GM19397 (cell line): ENCODE data around the gene ATXN3.

ENCODE experiments used
- ATAC-seq: cut with Tn5 transposase; IDR thresholded peaks from one replicate; pipeline ENCODE4 v1.9.1; 2021; ENCODE audit warnings: mild to moderate bottlenecking, moderate library complexity; ENCODE audit not compliant: unreplicated experiment

The ATXN3 gene

GRCh38 chr14:92106143-92106926, at the start of gene ATXN3:
Gene ATXN3, minus strand, starts transcription at chr14:92106582. Its CDS starts 30 bp downstream, at chr14:92106552.
- peak; percentile 91 for ATAC-seq

- no peak for ATAC-seq
Observed at GRCh38 chr14:92154283-92154942, 48.0 kb upstream of the ATXN3 start.

DNA sequence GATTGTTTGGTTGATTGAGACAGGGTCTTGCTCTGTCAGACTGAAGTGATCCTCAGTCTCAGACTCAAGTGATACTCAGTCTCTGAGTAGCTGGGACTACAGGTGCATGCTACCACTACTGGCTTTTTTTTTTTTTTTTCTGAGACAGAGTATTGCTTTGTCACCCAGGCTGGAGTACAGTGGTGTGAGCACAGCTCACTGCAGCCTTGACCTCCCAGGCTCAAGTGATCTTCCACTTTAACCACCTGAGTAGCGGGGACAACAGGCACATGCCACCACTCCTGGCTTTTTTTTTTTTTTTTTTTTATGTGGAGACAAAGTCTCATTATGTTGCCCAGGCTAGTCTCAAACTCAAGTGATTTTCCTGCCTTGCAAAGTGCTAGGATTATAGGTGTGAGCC, 47.2 kb upstream of the ATXN3 start:
- ATAC-seq: no peak

- no peak for ATAC-seq
Observed at GRCh38 chr14:92144708-92145107, 38.3 kb upstream of the ATXN3 start.

GRCh38 chr14:92143962-92144361, 37.6 kb upstream of the ATXN3 start:
- no peak for ATAC-seq

- ATAC-seq: no peak
Observed at GRCh38 chr14:92143309-92143708, 36.9 kb upstream of the ATXN3 start.

DNA sequence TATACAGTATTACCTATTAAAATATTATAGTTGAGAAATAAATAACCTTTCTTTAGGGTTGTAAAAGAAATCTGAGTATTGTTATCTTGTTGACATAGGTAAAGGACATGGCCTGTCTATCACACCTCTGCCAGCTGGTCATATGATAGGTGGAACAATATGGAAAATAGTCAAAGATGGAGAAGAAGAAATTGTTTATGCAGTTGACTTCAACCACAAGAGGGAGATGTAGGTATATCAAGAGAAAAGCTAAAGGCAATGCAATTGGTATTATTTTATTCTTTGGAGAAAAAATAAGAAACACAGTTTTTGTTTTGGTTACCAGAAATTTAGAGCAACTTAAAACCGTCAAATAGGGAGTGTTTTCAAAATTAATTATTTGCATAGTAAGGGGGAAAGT, 28.9 kb upstream of the ATXN3 start:
- ATAC-seq: no peak

GRCh38 chr14:92134456-92134855, 28.1 kb upstream of the ATXN3 start:
- no peak for ATAC-seq

DNA sequence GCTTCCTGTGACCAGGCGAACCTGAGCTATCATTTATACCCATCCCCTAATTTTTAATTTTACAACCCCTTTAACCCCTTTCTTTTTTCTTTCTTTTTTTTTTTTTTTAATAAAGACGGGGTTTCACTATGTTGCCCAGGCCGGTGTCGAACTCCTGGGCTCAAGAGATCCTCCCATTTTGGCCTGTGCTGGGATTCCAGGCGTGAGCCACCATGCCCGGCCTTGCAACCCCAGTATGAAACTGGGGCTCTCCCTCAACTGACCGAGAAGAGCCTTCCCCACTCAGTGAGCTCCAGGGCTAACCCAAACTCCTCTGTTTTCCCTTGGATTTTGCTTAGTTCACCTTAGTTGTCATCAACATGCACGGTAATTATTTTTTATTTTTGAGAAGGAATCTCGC, 16.4 kb upstream of the ATXN3 start:
- ATAC-seq: no peak

DNA sequence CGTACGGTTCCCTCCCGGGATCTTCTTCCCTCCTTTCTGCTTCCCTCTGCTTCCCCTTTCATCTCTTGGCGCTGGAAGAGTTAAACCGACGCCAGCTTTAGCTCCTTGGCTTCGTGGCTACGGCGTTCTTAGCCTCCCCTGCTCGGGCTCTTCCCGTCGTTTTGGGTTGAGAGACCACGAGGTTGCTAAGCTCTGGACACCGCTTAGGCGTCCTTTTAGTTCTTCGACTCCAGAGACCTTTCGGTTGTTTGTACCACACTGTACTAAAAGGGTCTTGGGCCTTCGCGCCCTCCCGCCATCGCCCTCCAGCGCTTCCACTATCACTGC, 15.9 kb upstream of the ATXN3 start:
- ATAC-seq: peak; percentile 7

- ATAC-seq: peak; percentile 89
Observed at GRCh38 chr14:92121670-92122350, 15.4 kb upstream of the ATXN3 start, which contains the start of the genes CPSF2 and NDUFB1. Gene CPSF2, plus strand, starts transcription at chr14:92121969. Its CDS starts 9,016 bp downstream, at chr14:92130985. Gene NDUFB1, minus strand, starts transcription at chr14:92121706. Its CDS starts 4,069 bp downstream, at chr14:92117637.

DNA sequence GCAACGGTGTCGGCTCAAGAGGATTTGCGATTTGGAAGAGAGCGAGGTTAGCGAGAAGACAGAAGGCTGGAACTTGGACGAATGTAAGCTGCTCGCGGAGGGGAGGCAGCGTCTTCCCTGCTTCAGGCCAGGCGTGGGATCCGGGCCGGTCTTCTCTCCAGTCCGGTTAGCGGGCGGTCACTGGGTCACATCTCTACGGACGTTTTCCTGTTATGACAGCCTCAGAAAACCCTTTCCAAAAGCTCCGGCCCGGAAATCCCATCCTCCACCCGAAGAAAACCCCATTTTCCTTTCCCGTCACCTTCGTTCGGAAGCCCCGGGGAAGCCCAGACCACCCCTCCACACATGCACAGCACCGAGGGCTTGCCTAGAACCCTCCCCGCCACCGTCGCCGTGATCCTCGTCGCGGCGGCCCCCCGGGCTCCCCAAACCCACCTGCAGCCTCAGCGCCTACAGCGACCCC, 14.9 kb upstream of the ATXN3 start:
- no peak for ATAC-seq

GRCh38 chr14:92109490-92109889, 3.1 kb upstream of the ATXN3 start:
- ATAC-seq: no peak

- ATAC-seq: no peak
Observed at GRCh38 chr14:92108345-92109254, 2.2 kb upstream of the ATXN3 start.

DNA sequence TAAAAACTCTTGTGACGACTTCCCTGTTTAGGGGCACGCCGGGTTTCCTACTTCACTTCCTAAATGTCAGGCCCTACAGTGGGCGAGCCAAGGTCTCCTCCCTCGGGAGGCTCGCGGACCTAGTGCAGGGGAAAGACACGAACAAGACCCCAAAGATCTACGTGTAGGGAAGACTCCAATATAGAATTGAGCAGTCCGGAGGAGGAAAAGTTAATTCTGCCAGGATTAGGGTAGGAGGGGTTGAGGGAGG, 564 bp downstream of the ATXN3 start:
- peak; percentile 9 for ATAC-seq

DNA sequence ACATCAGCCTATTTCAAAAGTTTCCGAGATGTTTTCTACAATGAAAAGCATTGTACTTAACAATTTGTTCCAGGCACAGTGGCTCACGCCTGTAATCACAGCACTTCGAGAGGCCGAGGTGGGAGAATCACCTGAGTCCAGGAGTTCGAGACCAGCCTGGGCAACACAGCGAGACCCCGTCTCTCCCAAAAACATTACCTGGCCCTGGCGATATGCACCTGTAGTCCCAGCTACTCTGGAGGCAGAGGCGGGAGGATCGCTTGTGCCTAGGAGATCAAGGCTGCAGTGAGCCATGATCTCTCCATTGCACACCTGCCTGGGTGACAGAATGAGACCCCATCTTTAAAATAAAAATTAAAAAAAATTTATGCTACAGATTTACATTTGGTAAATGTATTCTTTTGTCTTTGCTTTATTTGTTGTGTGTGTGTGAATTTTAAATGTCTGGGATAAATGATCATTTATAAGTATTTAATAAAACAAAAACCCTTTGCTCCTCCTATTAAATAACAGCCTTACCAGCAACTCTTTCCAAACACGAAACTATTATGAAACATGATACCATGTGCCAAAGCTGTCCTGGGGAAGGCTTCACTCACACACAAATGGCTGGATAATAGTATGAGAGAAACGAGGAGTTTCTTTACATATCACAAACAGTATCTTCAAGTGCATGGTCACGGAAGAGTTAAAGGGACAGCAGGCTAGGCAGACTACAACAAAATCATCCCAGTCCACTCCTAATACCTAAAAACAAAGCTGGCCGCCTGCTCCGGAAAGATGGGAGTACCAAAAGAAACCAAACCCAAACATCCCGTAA, 1.1 kb downstream of the ATXN3 start:
- ATAC-seq: no peak

DNA sequence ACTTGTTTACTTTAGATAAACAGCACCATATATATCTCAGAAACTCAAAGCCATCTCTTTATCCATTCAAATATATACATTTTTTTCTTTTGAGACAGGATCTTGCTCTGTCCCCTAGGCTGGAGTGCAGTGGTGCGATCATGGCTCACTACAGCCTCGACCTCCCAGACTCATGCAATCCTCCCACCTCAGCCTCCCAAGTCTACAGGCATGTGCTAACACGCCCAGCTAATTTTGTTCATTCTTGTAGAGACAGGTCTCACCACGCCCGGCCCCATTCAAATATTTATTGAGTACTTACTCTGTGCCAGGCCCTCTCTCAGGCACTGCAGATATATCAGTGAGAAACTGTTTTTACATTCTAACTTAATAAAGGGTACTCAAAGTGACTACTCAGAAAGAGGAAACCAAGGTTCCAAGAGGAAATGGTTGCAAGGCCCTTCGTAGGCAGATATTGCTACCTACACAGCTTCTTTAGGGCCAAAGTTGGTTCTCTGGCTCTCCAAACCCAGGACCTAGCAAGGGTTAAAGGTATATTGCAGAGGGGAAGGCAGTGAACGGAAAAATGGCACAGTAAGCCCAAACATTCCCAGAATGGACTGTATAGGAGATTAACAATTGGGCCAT, 2.9 kb downstream of the ATXN3 start:
- ATAC-seq: no peak

DNA sequence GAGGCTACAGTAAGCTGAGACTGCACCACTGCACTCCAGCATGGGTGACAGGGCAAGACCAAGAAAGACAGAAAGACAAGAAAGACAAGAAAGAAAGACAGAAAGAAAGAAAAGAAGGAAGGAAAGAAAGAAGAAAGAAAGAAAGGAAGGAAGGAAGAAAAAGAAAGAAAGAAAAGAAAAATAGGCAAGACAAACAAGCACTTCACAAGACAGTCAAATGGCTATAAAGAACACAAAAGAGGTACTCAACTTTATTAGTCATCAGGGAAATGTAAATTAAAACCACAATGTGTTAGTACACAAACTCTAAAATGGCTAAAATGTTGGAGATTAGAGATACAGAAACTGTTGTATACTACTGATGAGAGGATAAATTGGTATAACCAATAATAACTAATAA, 6.6 kb downstream of the ATXN3 start:
- ATAC-seq: no peak

DNA sequence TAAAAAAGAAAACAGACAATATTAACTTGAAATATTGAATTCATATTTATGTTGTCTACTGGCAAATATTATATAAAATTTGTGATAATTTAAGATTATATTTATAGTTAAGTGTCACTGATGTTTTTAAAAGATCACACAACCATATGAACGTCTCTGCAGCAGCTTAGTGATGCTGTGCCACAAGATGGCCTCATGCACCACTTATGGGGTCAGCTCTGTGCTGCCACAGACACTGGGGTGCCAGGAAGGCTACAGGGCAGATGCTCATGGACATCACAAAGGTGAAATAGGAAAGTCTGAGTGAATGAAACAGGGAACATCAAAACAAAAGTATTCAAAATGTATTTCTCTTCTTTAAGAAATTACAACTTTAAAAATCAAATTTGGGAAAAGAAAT, 13.1 kb downstream of the ATXN3 start:
- no peak for ATAC-seq

DNA sequence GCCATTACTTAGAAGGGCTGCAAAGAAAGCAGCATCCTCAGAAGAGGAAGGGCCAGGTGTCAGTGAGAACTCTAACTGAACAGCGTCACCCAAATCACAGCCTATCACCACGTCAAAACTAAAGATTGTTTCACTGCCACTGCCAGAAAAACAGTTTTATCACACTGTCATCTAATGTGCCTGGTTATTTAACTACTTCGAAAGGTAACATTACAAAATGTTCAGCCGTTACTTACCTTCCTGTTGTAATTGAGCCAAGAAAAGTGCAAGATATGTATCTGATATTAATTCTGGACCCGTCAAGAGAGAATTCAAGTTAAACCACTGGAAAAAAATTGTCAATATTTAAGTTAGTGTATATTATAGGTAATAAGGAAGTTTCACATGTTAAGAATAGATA, 17.9 kb downstream of the ATXN3 start:
- no peak for ATAC-seq
